Keratinocyte (primary cell): ENCODE measurements around the gene MND1.

ENCODE experiments used
- CTCF ChIP-seq, 3 experiments: IDR thresholded peaks in 1 of 3; conservative IDR thresholded peaks in 1 of 3; optimal IDR thresholded peaks in 1 of 3; 2 replicates in 2 of 3; 3 replicates in 1 of 3; pipeline versions ENCODE3 to v1.5.1; 2011; ENCODE audit warnings: low read length in 3 of 3, mild to moderate bottlenecking in 3 of 3, moderate library complexity in 2 of 3, control low read depth in 1 of 3, inconsistent platforms in 1 of 3; ENCODE audit not compliant: insufficient read depth in 2 of 3; ENCODE audit errors: extremely low read depth in 1 of 3
- EZH2 ChIP-seq: IDR thresholded peaks from one replicate; pipeline ENCODE4 v1.6.1; 2012; ENCODE audit warnings: inconsistent platforms, mild to moderate bottlenecking, low read length, moderate library complexity

GRCh38 chr4:153409412-153409811 lies 64.9 kb downstream of the MND1 start:
- TF ChIP-seq CTCF (optimal IDR thresholded peaks at IDR 0.05 in 1 of 3, IDR thresholded peaks at IDR 0.05 in 1 of 3, conservative IDR thresholded peaks at IDR 0.05 in 1 of 3; ENCODE audit: extremely low read depth in 1 of 3, insufficient read depth in 2 of 3, low read length in 3 of 3) (no peak), EZH2 (no peak)
